HG02798 (cell line): ENCODE data around the gene PDPN.

Experiments
- ATAC-seq: cut with Tn5 transposase; IDR thresholded peaks from one replicate; pipeline ENCODE4 v1.9.1; 2021; ENCODE audit warnings: mild to moderate bottlenecking; ENCODE audit not compliant: unreplicated experiment, poor library complexity

Gene PDPN

GRCh38 chr1:13666317-13666716 lies 82.7 kb downstream of the PDPN start:
- peak; percentile 18 for ATAC-seq
